WTC11 (cell line): ENCODE results near the gene COQ7. TPM values are rescaled to one million over a fixed set of nuclear protein-coding genes. Genes with fewer than 3 reads are reported as not detected.

Experiments used
- ATAC-seq: fragments of 200-7000 bp; cut with Tn5 transposase; 2 replicates; pipeline ENCODE4 v1.10.0; 2021; ENCODE audit warnings: mild to moderate bottlenecking, moderate library complexity
- CTCF ChIA-PET: fragments of 300-600 bp; sonication (Branson Sonifier 250); formaldehyde crosslinking; loops from one replicate; lab custom pipeline; 2021; ENCODE audit warnings: antibody characterized with exemption; lab: Charles Lee
- POLR2A ChIA-PET: fragments of 350-600 bp; sonication (Branson Sonifier 250); formaldehyde crosslinking; loops from one replicate; lab custom pipeline; 2021; ENCODE audit warnings: antibody characterized with exemption; lab: Charles Lee
- DNase-seq: peaks from one replicate; pipeline ENCODE4 v3.0.0; 2021; ENCODE audit warnings: low spot score
- H3K27ac Mint-ChIP-seq: 2 replicates; pipeline ENCODE4 v1.8.0; 2021; ENCODE audit warnings: mixed read lengths
- H3K27me3 Mint-ChIP-seq: 2 replicates; pipeline ENCODE4 v1.8.0; 2021; ENCODE audit warnings: low read depth, mild to moderate bottlenecking, moderate library complexity, mixed read lengths
- H3K36me3 Mint-ChIP-seq: 2 replicates; pipeline ENCODE4 v1.8.0; 2021; ENCODE audit warnings: mixed read lengths
- H3K4me1 Mint-ChIP-seq: 2 replicates; pipeline ENCODE4 v1.8.0; 2022; ENCODE audit warnings: mixed read lengths
- H3K4me3 Mint-ChIP-seq: 2 replicates; pipeline ENCODE4 v1.8.0; 2021; ENCODE audit warnings: mild to moderate bottlenecking, moderate library complexity, mixed read lengths
- H3K9me3 Mint-ChIP-seq: 2 replicates; pipeline ENCODE4 v1.8.0; 2021; ENCODE audit warnings: mixed read lengths
- ATF2 ChIP-seq: sonication (generic); formaldehyde crosslinking; IDR thresholded peaks from 2 replicates; pipeline ENCODE4 v1.8.1; 2022; ENCODE audit warnings: low read depth, missing genetic modification reagents, borderline replicate concordance
- CBFB ChIP-seq: sonication (generic); formaldehyde crosslinking; IDR thresholded peaks from 2 replicates; pipeline ENCODE4 v1.8.1; 2022; ENCODE audit warnings: mild to moderate bottlenecking, low read depth, missing genetic modification reagents
- ELF4 ChIP-seq: sonication (generic); formaldehyde crosslinking; IDR thresholded peaks from 2 replicates; pipeline ENCODE4 v1.8.1; 2022; ENCODE audit warnings: low read depth, mild to moderate bottlenecking, moderate library complexity, missing genetic modification reagents
- ESRRA ChIP-seq: sonication (generic); formaldehyde crosslinking; IDR thresholded peaks from 2 replicates; pipeline ENCODE4 v1.8.1; 2022; ENCODE audit warnings: mild to moderate bottlenecking, missing genetic modification reagents, borderline replicate concordance
- FOXK1 ChIP-seq: sonication (generic); formaldehyde crosslinking; IDR thresholded peaks from 2 replicates; pipeline ENCODE4 v1.8.0; 2022; ENCODE audit warnings: mild to moderate bottlenecking, moderate library complexity, missing genetic modification reagents
- JUN ChIP-seq: sonication (generic); formaldehyde crosslinking; IDR thresholded peaks from 2 replicates; pipeline ENCODE4 v1.8.0; 2023; ENCODE audit warnings: mild to moderate bottlenecking, missing genetic modification reagents
- KAT7 ChIP-seq: sonication (generic); formaldehyde crosslinking; IDR thresholded peaks from 2 replicates; pipeline ENCODE4 v1.8.1; 2023; ENCODE audit warnings: missing genetic modification reagents, mild to moderate bottlenecking, borderline replicate concordance
- NFE2L1 ChIP-seq: sonication (generic); formaldehyde crosslinking; IDR thresholded peaks from 2 replicates; pipeline ENCODE4 v1.8.1; 2023; ENCODE audit warnings: missing genetic modification reagents
- NR2C2 ChIP-seq: sonication (generic); formaldehyde crosslinking; IDR thresholded peaks from 2 replicates; pipeline ENCODE4 v1.8.0; 2022; ENCODE audit warnings: mild to moderate bottlenecking, missing genetic modification reagents
- NR3C1 ChIP-seq: sonication (generic); formaldehyde crosslinking; conservative IDR thresholded peaks from 2 replicates; pipeline ENCODE4 v1.8.1; 2023; ENCODE audit warnings: low read depth, mild to moderate bottlenecking, missing genetic modification reagents
- PRDM15 ChIP-seq: sonication (generic); formaldehyde crosslinking; IDR thresholded peaks from 2 replicates; pipeline ENCODE4 v1.8.0; 2022; ENCODE audit warnings: missing genetic modification reagents
- PRRX2 ChIP-seq: fragments of 250-450 bp; sonication (Bioruptor Pico); IDR thresholded peaks from 2 replicates; pipeline ENCODE4 v1.8.0; 2021; ENCODE audit warnings: mild to moderate bottlenecking
- SMAD3 ChIP-seq: sonication (generic); formaldehyde crosslinking; IDR thresholded peaks from 2 replicates; pipeline ENCODE4 v1.8.0; 2022; ENCODE audit warnings: missing genetic modification reagents, mild to moderate bottlenecking, borderline replicate concordance
- SMAD4 ChIP-seq: sonication (generic); formaldehyde crosslinking; IDR thresholded peaks from 2 replicates; pipeline ENCODE4 v1.8.0; 2022; ENCODE audit warnings: mild to moderate bottlenecking, missing genetic modification reagents
- SOX15 ChIP-seq: fragments of 250-450 bp; sonication (Bioruptor Pico); IDR thresholded peaks from 2 replicates; pipeline ENCODE4 v1.9.0; 2021; ENCODE audit warnings: mild to moderate bottlenecking
- USF2 ChIP-seq: sonication (generic); formaldehyde crosslinking; IDR thresholded peaks from 2 replicates; pipeline ENCODE4 v1.8.1; 2023; ENCODE audit warnings: mild to moderate bottlenecking, missing genetic modification reagents, moderate library complexity
- ZMAT4 ChIP-seq: fragments of 250-450 bp; sonication (Bioruptor Pico); IDR thresholded peaks from 2 replicates; pipeline ENCODE4 v1.9.0; 2021; ENCODE audit warnings: mild to moderate bottlenecking
- ZNF138 ChIP-seq: sonication (generic); formaldehyde crosslinking; conservative IDR thresholded peaks from 2 replicates; pipeline ENCODE4 v1.8.1; 2022; ENCODE audit warnings: mild to moderate bottlenecking, moderate library complexity, missing genetic modification reagents
- ZNF219 ChIP-seq: sonication (generic); formaldehyde crosslinking; IDR thresholded peaks from 2 replicates; pipeline ENCODE4 v1.8.0; 2023; ENCODE audit warnings: missing genetic modification reagents, mild to moderate bottlenecking, borderline replicate concordance
- ZNF416 ChIP-seq: fragments of 250-450 bp; sonication (Bioruptor Pico); IDR thresholded peaks from 2 replicates; pipeline ENCODE4 v1.9.0; 2021; ENCODE audit warnings: mild to moderate bottlenecking, inconsistent platforms
- ZNF423 ChIP-seq: fragments of 250-450 bp; sonication (Bioruptor Pico); IDR thresholded peaks from 2 replicates; pipeline ENCODE4 v2.1.2; 2022; ENCODE audit warnings: mild to moderate bottlenecking, moderate library complexity
- ZNF512 ChIP-seq: sonication (generic); formaldehyde crosslinking; IDR thresholded peaks from 2 replicates; pipeline ENCODE4 v1.8.1; 2022; ENCODE audit warnings: missing genetic modification reagents, borderline replicate concordance
- ZNF671 ChIP-seq: fragments of 250-450 bp; sonication (Bioruptor Pico); IDR thresholded peaks from 2 replicates; pipeline ENCODE4 v1.8.0; 2021; ENCODE audit warnings: mild to moderate bottlenecking
- total RNA-seq: library from RNA; stranded (reverse); gene quantifications from 3 replicates; pipeline ENCODE4 v1.2.3, GENCODE V29; 2021

COQ7 gene
- total RNA-seq, 1 experiment from 2014 or later: 20.7 TPM

GRCh38 chr16:19102187-19102872, 34.9 kb downstream of the COQ7 start (continued):
- no peak for TF ChIP-seq CBFB (CRISPR knock-in tag)
- no peak for TF ChIP-seq ZNF416
- TF ChIP-seq NR2C2 (CRISPR knock-in tag): no peak
- TF ChIP-seq ATF2 (CRISPR knock-in tag): no peak
- no peak for TF ChIP-seq ZMAT4 (CRISPR knock-in tag)
- TF ChIP-seq, all 79 proteins: peak for 0

GRCh38 chr16:19104607-19105006, 37.2 kb downstream of the COQ7 start:
- no peaks in the 10 kb centered on the region; the same call in 1 of the 2 replicates for H3K27me3 Mint-ChIP-seq
- CTCF ChIA-PET: interaction anchor here (0.8 to 1.6 kb wide), 3 partner anchors 10 to 75 kb away, joined by 3 to 4 read pairs (median 3); no protein-coding TSS in a partner anchor
- no peak for TF ChIP-seq ZMAT4 (CRISPR knock-in tag)
- TF ChIP-seq NFE2L1 (CRISPR knock-in tag): no peak
- TF ChIP-seq ESRRA (CRISPR knock-in tag): no peak
- no peak for TF ChIP-seq CBFB (CRISPR knock-in tag)
- no peak for TF ChIP-seq ZNF423 (CRISPR knock-in tag)
- no peak for TF ChIP-seq ZNF219
- no peak for TF ChIP-seq SMAD3 (CRISPR knock-in tag)
- no peak for TF ChIP-seq NR3C1 (CRISPR knock-in tag)
- no peak for TF ChIP-seq SMAD4 (CRISPR knock-in tag)
- TF ChIP-seq SOX15 (CRISPR knock-in tag): no peak
- no peak for TF ChIP-seq ZNF512 (CRISPR knock-in tag)
- TF ChIP-seq ZNF671 (CRISPR knock-in tag): no peak
- no peak for TF ChIP-seq PRRX2 (CRISPR knock-in tag)
- TF ChIP-seq JUN (CRISPR knock-in tag): no peak
- no peak for TF ChIP-seq ZNF138
- no peak for TF ChIP-seq FOXK1 (CRISPR knock-in tag)
- no peak for TF ChIP-seq PRDM15 (CRISPR knock-in tag)
- no peak for TF ChIP-seq USF2 (CRISPR knock-in tag)
- no peak for TF ChIP-seq KAT7
- no peak for TF ChIP-seq ELF4 (CRISPR knock-in tag)

More at GRCh38 chr16:19104607-19105006, 37.2 kb downstream of the COQ7 start:
- POLR2A ChIA-PET: interaction anchor here (0.6 kb wide), 1 partner anchor 70 kb away, joined by 3 read pairs; no protein-coding TSS in a partner anchor
- Mint-ChIP-seq H3K36me3 (no peaks in the 10 kb centered on the region), H3K4me1 (peaks cover 5% of the 10 kb centered on the region), H3K27ac (no peak overlapping the region), H3K9me3 (peaks cover 6% of the 10 kb centered on the region), H3K4me3 (no peak overlapping the region)
- no peak for DNase-seq
- ATAC-seq: no peak
